Fibroblast of pulmonary artery (primary cell): ENCODE results near the gene MUC4.

ENCODE experiments used
- DNase-seq: peaks from one replicate; pipeline ENCODE4 v3.0.0-alpha.2; 2010; ENCODE audit warnings: low read depth
- H3K4me3 ChIP-seq: replicated peaks from 2 replicates; pipeline ENCODE4 v1.5.1; 2011; ENCODE audit warnings: low read depth, mild to moderate bottlenecking, control low read depth, low read length, moderate library complexity
- TF ChIP-seq, protein P1 (sequence below): IDR thresholded peaks from 2 replicates; pipeline ENCODE4 v1.5.1; 2011; ENCODE audit warnings: mild to moderate bottlenecking, control low read depth, low read length, inconsistent platforms; ENCODE audit errors: missing control alignments

The MUC4 gene

DNA sequence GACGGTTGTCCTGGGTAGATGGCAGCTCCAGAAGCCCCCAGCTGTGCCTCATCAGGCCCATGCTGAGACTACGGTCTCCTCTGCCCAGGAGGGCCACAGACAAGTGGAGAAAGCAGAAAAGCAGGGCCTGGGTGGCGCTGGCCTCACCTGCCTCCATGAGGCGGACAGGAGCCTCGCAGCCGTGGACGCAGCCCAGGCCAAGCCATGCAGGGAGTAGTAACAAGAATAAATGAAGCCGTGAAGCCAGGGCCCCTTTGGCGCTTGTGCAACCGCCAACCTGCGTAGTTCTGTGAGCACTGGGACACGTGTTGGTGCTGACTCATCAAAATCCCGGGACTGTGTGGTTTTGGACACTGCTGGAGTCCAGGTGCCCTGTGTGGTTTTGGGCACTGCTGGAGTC is 12.3 kb upstream of the MUC4 start:
- TF ChIP-seq, protein P1, sequence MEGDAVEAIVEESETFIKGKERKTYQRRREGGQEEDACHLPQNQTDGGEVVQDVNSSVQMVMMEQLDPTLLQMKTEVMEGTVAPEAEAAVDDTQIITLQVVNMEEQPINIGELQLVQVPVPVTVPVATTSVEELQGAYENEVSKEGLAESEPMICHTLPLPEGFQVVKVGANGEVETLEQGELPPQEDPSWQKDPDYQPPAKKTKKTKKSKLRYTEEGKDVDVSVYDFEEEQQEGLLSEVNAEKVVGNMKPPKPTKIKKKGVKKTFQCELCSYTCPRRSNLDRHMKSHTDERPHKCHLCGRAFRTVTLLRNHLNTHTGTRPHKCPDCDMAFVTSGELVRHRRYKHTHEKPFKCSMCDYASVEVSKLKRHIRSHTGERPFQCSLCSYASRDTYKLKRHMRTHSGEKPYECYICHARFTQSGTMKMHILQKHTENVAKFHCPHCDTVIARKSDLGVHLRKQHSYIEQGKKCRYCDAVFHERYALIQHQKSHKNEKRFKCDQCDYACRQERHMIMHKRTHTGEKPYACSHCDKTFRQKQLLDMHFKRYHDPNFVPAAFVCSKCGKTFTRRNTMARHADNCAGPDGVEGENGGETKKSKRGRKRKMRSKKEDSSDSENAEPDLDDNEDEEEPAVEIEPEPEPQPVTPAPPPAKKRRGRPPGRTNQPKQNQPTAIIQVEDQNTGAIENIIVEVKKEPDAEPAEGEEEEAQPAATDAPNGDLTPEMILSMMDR = no peak
- DNase-seq = no peak
- no peak overlapping the region for H3K4me3 ChIP-seq

DNA sequence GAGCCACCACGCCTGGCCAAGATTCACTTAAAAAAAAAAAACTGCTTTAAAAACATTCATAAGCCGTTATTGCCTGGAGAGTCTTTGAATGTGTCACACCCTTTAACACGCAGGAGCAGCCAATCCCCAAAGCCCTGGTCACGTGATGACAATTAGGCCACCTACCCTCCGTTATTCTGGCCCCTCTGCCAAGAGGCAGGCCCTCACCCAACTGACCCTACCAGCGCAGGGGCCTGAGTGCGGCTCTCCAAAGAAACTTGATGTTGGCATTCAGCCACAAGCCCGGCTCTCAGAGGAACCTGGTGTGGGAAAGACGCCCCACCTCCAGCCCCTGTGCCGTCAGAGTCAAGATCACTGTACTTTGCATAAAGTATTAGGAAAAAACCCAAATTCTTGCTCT is 11.6 kb upstream of the MUC4 start:
- TF ChIP-seq, protein P1 = no peak
- no peak for DNase-seq

DNA sequence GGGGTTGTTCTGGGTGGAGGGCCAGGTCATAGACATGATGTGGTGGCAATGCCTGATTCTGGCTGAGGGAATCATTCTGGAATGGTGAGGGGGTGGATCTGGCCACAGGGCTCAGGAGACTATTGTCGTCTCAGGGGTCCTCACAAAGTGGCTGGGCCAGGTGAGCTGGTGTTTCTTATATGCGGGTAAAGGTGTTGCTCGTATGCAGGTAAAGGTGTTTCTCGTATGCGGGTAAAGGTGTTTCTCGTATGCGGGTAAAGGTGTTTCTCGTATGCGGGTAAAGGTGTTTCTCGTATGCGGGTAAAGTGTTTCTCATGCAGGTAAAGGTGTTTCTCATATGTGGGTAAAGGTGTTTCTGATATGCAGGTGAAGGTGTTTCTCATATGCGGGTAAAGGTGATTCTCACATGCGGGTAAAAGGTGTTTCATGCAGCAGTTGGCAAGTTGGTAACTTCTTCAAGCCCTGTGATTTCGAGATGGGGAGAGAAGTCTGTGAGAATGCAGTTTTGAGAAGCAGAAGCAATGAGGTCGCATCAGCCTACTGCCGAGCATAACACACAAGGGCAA is 10.5 kb upstream of the MUC4 start:
- TF ChIP-seq, protein P1 = no peak
- no peak for DNase-seq
- H3K4me3 ChIP-seq = no peak overlapping the region

More for the DNA sequence above, 11.6 kb upstream of the MUC4 start:
- no peak overlapping the region for H3K4me3 ChIP-seq

DNA sequence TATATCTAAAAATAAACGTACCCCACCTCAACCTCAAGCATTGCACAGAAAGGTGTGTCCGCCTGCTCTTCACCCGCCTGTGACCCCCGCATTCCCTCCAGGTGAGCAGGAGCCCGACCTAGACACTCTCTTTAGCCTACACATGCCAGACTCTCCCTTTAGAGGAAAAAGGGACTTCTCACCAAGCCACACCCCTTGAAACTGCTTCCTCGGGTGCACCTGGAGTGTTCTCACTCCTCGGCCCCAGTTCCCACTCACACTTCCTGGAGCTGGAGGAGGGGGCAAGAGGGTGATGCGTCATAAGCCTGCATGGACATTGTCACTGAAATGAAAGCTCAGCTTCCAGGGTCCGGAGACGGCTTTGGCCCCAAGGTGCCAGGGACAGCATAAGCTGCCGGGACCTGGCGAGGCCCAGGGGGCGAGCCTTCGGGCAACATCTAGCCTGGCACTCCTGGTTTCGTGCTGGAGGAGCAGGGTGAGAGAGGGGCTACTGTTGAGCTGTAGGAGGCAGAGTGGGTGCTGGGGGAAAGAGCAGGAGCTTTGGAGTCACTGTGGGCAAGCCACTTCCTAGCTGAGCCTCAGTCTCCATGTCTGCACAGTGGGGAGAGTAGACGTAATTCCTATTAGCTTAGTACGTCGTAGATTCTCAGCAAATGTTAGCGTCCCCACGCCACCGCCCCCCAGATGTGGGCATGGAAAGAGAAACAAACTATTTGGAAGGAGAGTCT is 9.8 kb upstream of the MUC4 start:
- no peak for DNase-seq
- H3K4me3 ChIP-seq = no peak overlapping the region
- TF ChIP-seq, protein P1 = no peak

DNA sequence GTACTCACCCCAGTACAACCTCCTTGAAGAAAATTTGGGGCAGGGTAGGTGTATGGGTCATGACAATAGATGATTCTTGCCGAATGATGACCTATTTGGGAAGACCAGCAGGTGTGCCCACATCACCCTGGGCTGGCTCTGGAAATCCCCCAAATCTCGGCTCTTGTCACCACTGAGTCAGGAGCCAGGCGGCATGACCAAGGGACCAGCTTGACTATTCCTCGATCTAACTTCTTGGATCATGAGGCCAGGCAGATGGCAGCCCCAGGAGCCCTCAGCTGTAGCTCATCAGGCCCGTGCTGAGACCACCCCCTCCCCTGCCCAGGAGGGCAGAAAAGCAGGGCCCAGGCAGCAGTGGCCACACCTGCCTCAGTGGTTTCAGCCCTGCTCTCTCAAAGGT is 9.2 kb upstream of the MUC4 start:
- H3K4me3 ChIP-seq = no peak overlapping the region
- TF ChIP-seq, protein P1 = no peak
- no peak for DNase-seq

DNA sequence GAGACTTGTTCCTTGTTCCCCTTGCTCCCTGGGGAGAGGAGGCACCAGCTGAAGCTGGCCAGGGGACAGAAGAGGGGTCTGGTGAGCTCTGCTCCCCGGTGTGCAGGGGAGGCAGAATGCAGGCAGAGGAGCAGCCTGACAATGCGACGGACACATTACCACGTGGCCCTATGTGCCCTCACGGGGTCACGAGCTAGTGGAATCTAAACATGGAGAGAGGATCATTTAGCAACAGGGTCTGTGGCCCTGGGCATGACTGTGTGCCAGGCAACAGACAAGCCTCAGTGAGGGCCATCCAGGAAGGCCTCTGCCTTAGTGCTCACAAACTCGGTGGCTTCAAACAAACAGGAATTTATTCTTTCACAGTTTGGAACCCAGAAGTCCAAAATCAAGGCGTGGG is 8.5 kb upstream of the MUC4 start:
- no peak for DNase-seq
- TF ChIP-seq, protein P1 = no peak
- H3K4me3 ChIP-seq = no peak overlapping the region

DNA sequence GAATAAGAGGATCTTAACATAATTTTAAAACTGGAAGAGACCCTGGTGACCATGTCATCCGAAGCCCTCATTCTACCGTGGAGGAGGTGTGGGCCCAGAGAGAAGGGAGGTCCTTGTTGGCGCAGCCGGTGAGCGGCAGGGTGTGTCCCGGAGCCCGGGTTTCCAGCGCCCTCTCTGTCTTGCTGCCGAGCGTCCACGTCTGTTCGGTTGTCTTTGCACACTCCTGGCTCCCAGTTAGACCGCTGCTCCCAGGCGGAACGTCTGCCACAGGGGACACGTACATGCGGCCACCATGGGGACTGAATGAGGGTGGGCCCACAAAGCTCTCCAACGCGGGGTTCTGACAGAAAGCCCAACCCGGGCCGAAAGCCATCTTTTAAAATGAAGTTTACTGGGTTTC is 6.6 kb upstream of the MUC4 start:
- TF ChIP-seq, protein P1 = no peak
- DNase-seq = no peak
- no peak overlapping the region for H3K4me3 ChIP-seq
